HG03342 (cell line): ENCODE data around the gene TMEM63C.

Source experiments
- ATAC-seq: cut with Tn5 transposase; IDR thresholded peaks from one replicate; pipeline ENCODE4 v1.9.1; 2021; ENCODE audit warnings: mild to moderate bottlenecking, moderate library complexity; ENCODE audit not compliant: unreplicated experiment

Gene TMEM63C

GRCh38 chr14:77250927-77251326 is 69.3 kb downstream of the TMEM63C start:
- ATAC-seq: no peak

- ATAC-seq: no peak
Observed at GRCh38 chr14:77251870-77252269, 70.3 kb downstream of the TMEM63C start.

GRCh38 chr14:77253333-77254190 is 72.0 kb downstream of the TMEM63C start:
- ATAC-seq: no peak

GRCh38 chr14:77256694-77257093 is 75.1 kb downstream of the TMEM63C start:
- no peak for ATAC-seq

- ATAC-seq: no peak
Observed at GRCh38 chr14:77257700-77258099, 76.1 kb downstream of the TMEM63C start.

- no peak for ATAC-seq
Observed at GRCh38 chr14:77258566-77258965, 77.0 kb downstream of the TMEM63C start.

- ATAC-seq: no peak
Observed at GRCh38 chr14:77259025-77259715, 77.6 kb downstream of the TMEM63C start.

GRCh38 chr14:77260199-77260598 is 78.6 kb downstream of the TMEM63C start:
- ATAC-seq: no peak

- no peak for ATAC-seq
Observed at GRCh38 chr14:77260631-77261030, 79.0 kb downstream of the TMEM63C start.

- ATAC-seq: no peak
Observed at GRCh38 chr14:77264466-77265186, 83.0 kb downstream of the TMEM63C start.

GRCh38 chr14:77265187-77265515 is 83.6 kb downstream of the TMEM63C start:
- ATAC-seq: no peak

- ATAC-seq: no peak
Observed at GRCh38 chr14:77265561-77266335, 84.2 kb downstream of the TMEM63C start.

GRCh38 chr14:77266336-77266735 is 84.7 kb downstream of the TMEM63C start:
- no peak for ATAC-seq

- no peak for ATAC-seq
Observed at GRCh38 chr14:77267937-77268699, 86.5 kb downstream of the TMEM63C start.

- ATAC-seq: no peak
Observed at GRCh38 chr14:77268989-77269600, 87.5 kb downstream of the TMEM63C start.

- ATAC-seq: no peak
Observed at GRCh38 chr14:77270361-77271112, 88.9 kb downstream of the TMEM63C start.

GRCh38 chr14:77271113-77271710 is 89.6 kb downstream of the TMEM63C start, which contains the start of gene NGB:
Gene NGB (minus strand): TSS chr14:77271206. CDS start chr14:77270937, 269 bp downstream.
- no peak for ATAC-seq

- no peak for ATAC-seq
Observed at GRCh38 chr14:77272261-77272660, 90.7 kb downstream of the TMEM63C start.

- ATAC-seq: no peak
Observed at GRCh38 chr14:77273796-77274195, 92.2 kb downstream of the TMEM63C start.
